A673 (cell line): ENCODE measurements around the gene DSCAM. TPM values are rescaled to one million over a fixed set of nuclear protein-coding genes. Genes with fewer than 3 reads are reported as not detected.

Source experiments
- BruUV-seq: library from RNA; stranded (reverse); fragments of 400-500 nt; replicated peaks from 2 replicates; lab custom pipeline; 2021; lab: Mats Ljungman, UMichigan
- CTCF ChIA-PET: fragments of 300-600 bp; sonication (Branson Sonifier 250); formaldehyde crosslinking; loops from one replicate; lab custom pipeline; 2022; ENCODE audit warnings: antibody characterized with exemption; lab: Charles Lee
- POLR2A ChIA-PET: fragments of 300-600 bp; sonication (Branson Sonifier 250); formaldehyde crosslinking; loops from one replicate; lab custom pipeline; 2022; ENCODE audit warnings: antibody characterized with exemption; ENCODE audit not compliant: low non-redundant PET; lab: Charles Lee
- DNase-seq: peaks from one replicate; pipeline ENCODE4 v3.0.0-alpha.2; 2015; ENCODE audit warnings: low spot score
- H3K27ac ChIP-seq: fragments of 200-600 bp; sonication (generic); 2 replicates; pipeline ENCODE4 v1.5.1; 2016; ENCODE audit warnings: mixed run types, low read depth, mild to moderate bottlenecking, mixed read lengths, antibody characterized with exemption, low read length; ENCODE audit not compliant: poor library complexity, severe bottlenecking
- H3K27me3 ChIP-seq: fragments of 200-600 bp; sonication (generic); replicated peaks from 2 replicates; pipeline ENCODE4 v1.6.1; 2017; ENCODE audit warnings: mixed run types, low read depth, mild to moderate bottlenecking, mixed read lengths, antibody characterized with exemption, low read length; ENCODE audit not compliant: insufficient read depth, poor library complexity
- H3K36me3 ChIP-seq: fragments of 200-600 bp; sonication (generic); 2 replicates; pipeline ENCODE4 v1.6.1; 2016; ENCODE audit warnings: mixed run types, mild to moderate bottlenecking, mixed read lengths, antibody characterized with exemption, low read length; ENCODE audit not compliant: insufficient read depth, poor library complexity, severe bottlenecking
- H3K4me1 ChIP-seq: fragments of 200-600 bp; sonication (generic); 2 replicates; pipeline ENCODE4 v1.6.1; 2017; ENCODE audit warnings: mixed run types, mild to moderate bottlenecking, mixed read lengths, antibody characterized with exemption, low read length; ENCODE audit not compliant: insufficient read depth, poor library complexity, severe bottlenecking
- H3K4me3 ChIP-seq: fragments of 200-600 bp; sonication (generic); 2 replicates; pipeline ENCODE4 v1.5.1; 2016; ENCODE audit warnings: low read depth, mixed run types, mild to moderate bottlenecking, mixed read lengths, low read length; ENCODE audit not compliant: poor library complexity, severe bottlenecking
- H3K9me3 ChIP-seq: fragments of 200-600 bp; sonication (generic); 2 replicates; pipeline ENCODE4 v1.6.1; 2016; ENCODE audit warnings: mixed run types, low read depth, mild to moderate bottlenecking, mixed read lengths, antibody characterized with exemption, low read length; ENCODE audit not compliant: poor library complexity, severe bottlenecking
- EZH2 ChIP-seq: fragments of 200-600 bp; sonication (generic); IDR thresholded peaks from 2 replicates; pipeline ENCODE4 v1.6.1; 2017; ENCODE audit warnings: borderline replicate concordance, low read depth, mild to moderate bottlenecking, mixed read lengths, antibody characterized with exemption, low read length; ENCODE audit not compliant: poor library complexity, severe bottlenecking
- intact Hi-C: fragments of 100-400 bp; cut with micrococcal nuclease; formaldehyde crosslinking; loops from one replicate; pipeline ENCODE4 v1.10.0; 2022; ENCODE audit not compliant: unreplicated experiment
- total RNA-seq: library from RNA; stranded (reverse); gene quantifications from 2 replicates; pipeline ENCODE4 v1.2.3, GENCODE V29; 2021
- TF ChIP-seq, protein P1 (sequence below): fragments of 300-800, 200-600 bp; sonication (generic); conservative IDR thresholded peaks from 2 replicates; pipeline ENCODE4 v1.5.1; 2017; ENCODE audit warnings: low read depth, mild to moderate bottlenecking, antibody characterized with exemption, low read length, moderate library complexity, mixed read lengths

The DSCAM gene
- total RNA-seq, 1 experiment from 2014 or later: not detected

DNA sequence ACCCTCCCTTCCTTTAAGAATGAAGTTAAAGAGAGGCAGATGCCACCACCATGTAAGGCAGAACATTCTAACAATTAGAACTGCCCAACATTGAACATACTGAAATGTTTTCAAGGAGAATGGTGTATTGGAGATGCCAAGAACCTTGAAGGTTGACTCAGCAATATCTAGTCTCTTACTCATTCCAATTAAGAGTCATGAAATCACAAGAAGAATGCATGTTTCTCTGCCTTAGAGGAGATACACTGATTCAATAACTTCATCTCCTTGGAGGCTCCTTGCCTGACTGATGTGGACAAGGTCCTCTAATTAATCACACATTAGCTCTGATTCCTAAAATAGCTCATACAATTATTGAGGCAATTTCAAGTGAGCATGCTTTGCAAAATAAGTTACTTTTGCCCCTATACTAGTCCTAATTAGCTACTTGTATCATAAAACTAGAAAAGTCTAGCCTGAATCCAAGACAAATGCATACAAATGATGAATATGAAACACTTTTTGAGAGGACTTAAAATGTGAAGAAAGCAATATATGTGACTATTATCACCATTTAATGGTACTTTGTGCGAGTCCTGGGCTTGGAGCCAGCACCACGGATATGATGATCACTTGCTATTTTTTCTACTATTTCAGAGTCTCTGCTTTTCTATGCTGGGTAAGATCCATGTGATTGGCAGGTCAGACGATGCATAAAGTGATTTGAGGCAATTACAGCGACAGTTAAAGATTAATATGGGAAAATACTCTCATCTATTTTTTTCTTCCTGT, 114.5 kb downstream of the DSCAM start:
- POLR2A ChIA-PET: no interaction called here
- CTCF ChIA-PET: no interaction called here
- TF ChIP-seq EZH2: no peak
- TF ChIP-seq, protein P1, sequence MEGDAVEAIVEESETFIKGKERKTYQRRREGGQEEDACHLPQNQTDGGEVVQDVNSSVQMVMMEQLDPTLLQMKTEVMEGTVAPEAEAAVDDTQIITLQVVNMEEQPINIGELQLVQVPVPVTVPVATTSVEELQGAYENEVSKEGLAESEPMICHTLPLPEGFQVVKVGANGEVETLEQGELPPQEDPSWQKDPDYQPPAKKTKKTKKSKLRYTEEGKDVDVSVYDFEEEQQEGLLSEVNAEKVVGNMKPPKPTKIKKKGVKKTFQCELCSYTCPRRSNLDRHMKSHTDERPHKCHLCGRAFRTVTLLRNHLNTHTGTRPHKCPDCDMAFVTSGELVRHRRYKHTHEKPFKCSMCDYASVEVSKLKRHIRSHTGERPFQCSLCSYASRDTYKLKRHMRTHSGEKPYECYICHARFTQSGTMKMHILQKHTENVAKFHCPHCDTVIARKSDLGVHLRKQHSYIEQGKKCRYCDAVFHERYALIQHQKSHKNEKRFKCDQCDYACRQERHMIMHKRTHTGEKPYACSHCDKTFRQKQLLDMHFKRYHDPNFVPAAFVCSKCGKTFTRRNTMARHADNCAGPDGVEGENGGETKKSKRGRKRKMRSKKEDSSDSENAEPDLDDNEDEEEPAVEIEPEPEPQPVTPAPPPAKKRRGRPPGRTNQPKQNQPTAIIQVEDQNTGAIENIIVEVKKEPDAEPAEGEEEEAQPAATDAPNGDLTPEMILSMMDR: no peak
- H3K27ac ChIP-seq: no peak overlapping the region
- H3K4me3 ChIP-seq: no peak overlapping the region
- peaks cover 21% of the 10 kb centered on the region for H3K9me3 ChIP-seq
- BruUV-seq: no TSS peak
- DNase-seq: no peak
- no peaks in the 10 kb centered on the region for H3K4me1 ChIP-seq
- no peaks in the 10 kb centered on the region for H3K27me3 ChIP-seq
- intact Hi-C loops: no loop called here
- H3K36me3 ChIP-seq: no peaks in the 10 kb centered on the region

DNA sequence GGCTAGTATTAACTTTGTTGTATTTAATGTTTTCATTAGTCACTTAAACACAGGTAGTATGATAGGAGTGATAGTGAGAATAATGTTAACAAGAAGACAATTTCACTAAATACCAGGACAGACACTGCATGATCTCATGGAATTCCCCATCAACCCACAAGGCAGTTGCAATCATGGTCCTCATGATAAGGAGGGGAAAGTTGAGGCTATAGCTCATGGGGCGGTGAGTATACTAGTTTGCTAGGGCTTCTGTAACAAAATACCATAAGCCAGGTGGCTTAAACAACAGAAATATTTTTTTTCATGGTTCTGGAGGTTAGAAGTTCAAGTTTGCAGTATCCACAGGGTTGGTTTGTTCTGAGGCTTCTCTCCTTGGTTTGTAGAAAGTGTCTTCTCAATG, 115.8 kb downstream of the DSCAM start:
- H3K4me3 ChIP-seq: no peak overlapping the region
- no TSS peak for BruUV-seq
- ChIA-PET POLR2A (no interaction called here), CTCF (no interaction called here)
- H3K27me3 ChIP-seq: no peaks in the 10 kb centered on the region
- DNase-seq: no peak
- intact Hi-C loops: no loop called here
- TF ChIP-seq, protein P1: no peak
- TF ChIP-seq EZH2: no peak
- no peaks in the 10 kb centered on the region for H3K4me1 ChIP-seq
- H3K9me3 ChIP-seq: peaks cover 21% of the 10 kb centered on the region
- no peaks in the 10 kb centered on the region for H3K36me3 ChIP-seq
- H3K27ac ChIP-seq: no peak overlapping the region

DNA sequence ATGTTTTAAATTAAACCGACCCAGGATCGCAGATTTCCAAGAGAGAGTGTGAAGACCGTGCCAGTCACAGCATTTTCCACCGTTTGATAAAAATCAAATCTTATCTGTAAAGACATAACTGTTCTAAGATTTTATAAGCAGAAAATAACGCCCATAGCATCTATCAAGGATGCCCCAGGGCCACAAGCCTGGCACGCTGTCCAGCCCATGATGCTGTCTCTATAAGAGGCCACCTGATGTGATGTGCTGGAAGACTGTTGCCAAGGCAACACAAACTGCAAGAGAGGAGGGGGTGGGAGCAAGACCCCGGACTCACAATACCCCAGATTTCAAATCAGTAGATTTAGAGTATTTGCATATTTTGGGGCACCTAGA, 116.5 kb downstream of the DSCAM start:
- H3K9me3 ChIP-seq: peaks cover 17% of the 10 kb centered on the region
- ChIA-PET POLR2A (no interaction called here), CTCF (no interaction called here)
- H3K36me3 ChIP-seq: no peaks in the 10 kb centered on the region
- no peak for TF ChIP-seq EZH2
- TF ChIP-seq, protein P1: no peak
- H3K4me3 ChIP-seq: no peak overlapping the region
- intact Hi-C loops: no loop called here
- no TSS peak for BruUV-seq
- H3K27me3 ChIP-seq: no peaks in the 10 kb centered on the region
- DNase-seq: no peak
- no peak overlapping the region for H3K27ac ChIP-seq
- no peaks in the 10 kb centered on the region for H3K4me1 ChIP-seq
